ENCODE data around the gene SOST. TPM values are rescaled to one million over a fixed set of nuclear protein-coding genes. Genes with fewer than 3 reads are reported as not detected.

The SOST gene
- total RNA-seq, 4 donors from 2014 or later = 0.49 to 1.5 TPM; not detected in 2

DNA sequence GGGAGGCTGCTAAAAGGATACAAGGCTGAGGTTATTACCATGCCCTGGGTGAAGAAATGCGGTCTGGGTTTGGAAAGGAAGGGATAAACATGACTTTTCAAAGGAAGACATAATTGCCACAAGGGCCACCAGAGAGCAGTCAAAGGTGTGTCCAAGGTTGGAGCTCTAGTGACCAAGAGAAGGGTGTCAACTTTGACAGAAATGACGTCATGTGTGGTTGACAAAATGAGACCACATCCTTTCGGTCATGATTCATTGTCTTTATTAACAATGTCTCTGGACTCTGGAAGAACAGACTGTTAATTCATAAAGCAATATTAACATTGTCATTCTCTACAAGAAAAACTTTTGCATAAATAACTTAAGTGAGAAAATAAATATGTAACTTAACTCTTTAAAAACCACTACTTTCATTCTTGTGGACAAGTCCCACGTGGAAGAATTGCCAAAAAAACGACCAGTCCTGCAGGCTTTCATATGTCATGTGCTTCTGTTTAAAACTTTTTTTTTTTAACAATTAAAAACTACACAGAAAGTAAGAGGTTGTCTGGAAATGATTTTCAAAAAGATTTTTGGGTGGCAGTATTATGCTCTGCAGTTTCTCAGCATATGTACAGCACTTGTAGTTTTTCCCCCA lies 5.0 kb downstream of the SOST start:
- no peak for DNase-seq (ENCODE audit: low spot score in 2 of 2)
- TF ChIP-seq, protein P1, sequence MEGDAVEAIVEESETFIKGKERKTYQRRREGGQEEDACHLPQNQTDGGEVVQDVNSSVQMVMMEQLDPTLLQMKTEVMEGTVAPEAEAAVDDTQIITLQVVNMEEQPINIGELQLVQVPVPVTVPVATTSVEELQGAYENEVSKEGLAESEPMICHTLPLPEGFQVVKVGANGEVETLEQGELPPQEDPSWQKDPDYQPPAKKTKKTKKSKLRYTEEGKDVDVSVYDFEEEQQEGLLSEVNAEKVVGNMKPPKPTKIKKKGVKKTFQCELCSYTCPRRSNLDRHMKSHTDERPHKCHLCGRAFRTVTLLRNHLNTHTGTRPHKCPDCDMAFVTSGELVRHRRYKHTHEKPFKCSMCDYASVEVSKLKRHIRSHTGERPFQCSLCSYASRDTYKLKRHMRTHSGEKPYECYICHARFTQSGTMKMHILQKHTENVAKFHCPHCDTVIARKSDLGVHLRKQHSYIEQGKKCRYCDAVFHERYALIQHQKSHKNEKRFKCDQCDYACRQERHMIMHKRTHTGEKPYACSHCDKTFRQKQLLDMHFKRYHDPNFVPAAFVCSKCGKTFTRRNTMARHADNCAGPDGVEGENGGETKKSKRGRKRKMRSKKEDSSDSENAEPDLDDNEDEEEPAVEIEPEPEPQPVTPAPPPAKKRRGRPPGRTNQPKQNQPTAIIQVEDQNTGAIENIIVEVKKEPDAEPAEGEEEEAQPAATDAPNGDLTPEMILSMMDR (IDR thresholded peaks at IDR 0.05) = no peak
- TF ChIP-seq POLR2A (IDR thresholded peaks at IDR 0.05) = no peak
- 65 to 66% methylated on average over 5 of the region's 5 CpGs for WGBS, 2 donors
- H3K4me3 ChIP-seq (ENCODE audit: low read depth, poor library complexity, severe bottlenecking) = no peak overlapping the region
- intact Hi-C loops (cut with DNase I; ENCODE audit: low total_unique reads) = loop anchor here (10.0 kb wide), 1 partner anchor 179 kb away; no protein-coding TSS in a partner anchor

DNA sequence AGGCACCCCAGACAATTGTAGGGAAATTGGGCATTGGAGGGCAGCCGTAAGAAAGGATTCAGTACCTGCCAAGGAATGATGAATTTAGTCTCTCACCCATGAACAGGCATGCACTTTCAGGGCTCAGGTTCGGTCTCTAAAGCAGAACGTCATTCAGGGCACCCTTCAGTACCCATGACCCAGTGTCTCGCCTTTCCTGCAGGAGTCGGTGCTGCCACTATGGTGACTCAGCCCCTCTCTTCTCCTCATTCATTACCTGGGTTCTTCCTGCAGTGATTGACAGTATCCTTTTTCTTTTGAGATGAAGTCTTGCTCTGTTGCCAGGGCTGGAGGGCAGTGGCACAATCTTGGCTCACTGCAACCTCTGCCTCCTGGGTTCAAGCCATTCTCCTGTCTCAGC lies 8.4 kb downstream of the SOST start:
- WGBS, 2 donors = 36 to 44% methylated on average over 5 of the region's 5 CpGs
- TF ChIP-seq, protein P1 (IDR thresholded peaks at IDR 0.05) = no peak
- TF ChIP-seq POLR2A (IDR thresholded peaks at IDR 0.05) = no peak
- no peak for DNase-seq (ENCODE audit: low spot score in 2 of 2)
- intact Hi-C loops (cut with DNase I; ENCODE audit: low total_unique reads) = loop anchor here (10.0 kb wide), 1 partner anchor 175 kb away; no protein-coding TSS in a partner anchor
- H3K4me3 ChIP-seq (ENCODE audit: low read depth, poor library complexity, severe bottlenecking) = no peak overlapping the region

DNA sequence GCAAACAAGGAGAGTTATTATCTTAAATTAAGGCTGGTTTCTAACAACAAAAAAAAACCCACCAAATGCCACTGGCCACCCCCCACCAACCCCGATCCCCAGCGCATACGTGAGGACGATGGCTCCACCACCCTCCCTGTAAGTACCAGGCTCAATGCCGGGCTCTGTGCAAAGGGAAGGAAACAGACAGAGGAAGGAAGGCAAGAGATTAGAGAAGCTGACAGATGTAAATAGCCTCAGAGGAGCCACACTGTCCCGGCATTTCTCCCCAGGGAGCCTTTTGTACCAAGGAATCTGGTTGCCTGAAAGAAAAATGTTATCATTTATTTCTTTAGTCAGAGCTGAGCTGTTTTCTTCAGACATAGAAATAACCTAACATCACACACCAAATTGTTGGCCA lies 13.1 kb downstream of the SOST start:
- H3K4me3 ChIP-seq (ENCODE audit: low read depth, poor library complexity, severe bottlenecking) = no peak overlapping the region
- TF ChIP-seq, protein P1 (IDR thresholded peaks at IDR 0.05) = no peak
- no peak for TF ChIP-seq POLR2A (IDR thresholded peaks at IDR 0.05)
- DNase-seq (ENCODE audit: low spot score in 2 of 2) = no peak
- intact Hi-C loops (cut with DNase I; ENCODE audit: low total_unique reads) = no loop called here
- 37 to 56% methylated on average over 6 of the region's 6 CpGs for WGBS, 2 donors

DNA sequence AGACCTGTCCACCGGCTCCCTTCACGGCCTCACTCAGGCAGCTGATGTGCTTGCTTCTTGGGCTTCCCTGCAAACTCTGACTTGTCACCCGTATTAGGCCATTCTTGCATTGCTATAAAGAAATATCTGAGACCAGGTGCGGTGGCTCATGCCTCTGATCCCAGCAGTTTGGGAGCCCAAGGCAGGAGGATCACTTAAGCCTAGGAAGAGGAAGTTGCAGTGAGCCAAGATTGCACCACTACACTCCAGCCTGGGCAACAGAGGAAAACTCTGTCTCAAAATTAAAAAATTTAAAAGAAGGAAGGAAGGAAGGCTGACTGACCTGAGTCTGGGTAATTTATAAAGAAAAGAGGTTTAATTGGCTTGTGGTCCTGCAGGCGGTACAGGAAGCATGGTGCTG lies 17.0 kb downstream of the SOST start:
- no peak for TF ChIP-seq POLR2A (IDR thresholded peaks at IDR 0.05)
- TF ChIP-seq, protein P1 (IDR thresholded peaks at IDR 0.05) = no peak
- H3K4me3 ChIP-seq (ENCODE audit: low read depth, poor library complexity, severe bottlenecking) = no peak overlapping the region
- 75 to 94% methylated on average over 5 of the region's 5 CpGs for WGBS, 2 donors
- no peak for DNase-seq (ENCODE audit: low spot score in 2 of 2)
- intact Hi-C loops (cut with DNase I; ENCODE audit: low total_unique reads) = no loop called here

DNA sequence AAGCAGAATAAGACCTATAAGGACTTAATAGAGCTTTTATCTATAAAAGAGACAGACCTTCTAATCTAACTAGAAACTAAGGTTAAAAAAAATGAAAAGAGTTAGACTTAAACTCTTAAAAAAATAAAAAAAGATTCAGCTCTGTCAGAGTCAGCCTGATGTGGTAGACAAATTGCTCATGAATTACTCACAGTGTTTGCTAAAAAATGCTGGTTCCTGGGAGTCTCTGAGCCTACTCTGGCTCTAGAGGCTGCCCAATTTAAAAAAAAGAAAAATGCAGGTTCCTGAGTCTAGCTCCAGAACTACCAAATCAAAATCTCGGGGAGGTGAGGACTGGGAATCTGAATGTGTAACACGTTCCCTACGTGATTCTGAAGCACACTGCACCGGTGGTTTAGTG lies 18.1 kb downstream of the SOST start:
- H3K4me3 ChIP-seq (ENCODE audit: low read depth, poor library complexity, severe bottlenecking) = no peak overlapping the region
- intact Hi-C loops (cut with DNase I; ENCODE audit: low total_unique reads) = no loop called here
- 77 to 90% methylated on average over 4 of the region's 4 CpGs for WGBS, 2 donors
- TF ChIP-seq POLR2A (IDR thresholded peaks at IDR 0.05) = no peak
- TF ChIP-seq, protein P1 (IDR thresholded peaks at IDR 0.05) = no peak
- no peak for DNase-seq (ENCODE audit: low spot score in 2 of 2)

DNA sequence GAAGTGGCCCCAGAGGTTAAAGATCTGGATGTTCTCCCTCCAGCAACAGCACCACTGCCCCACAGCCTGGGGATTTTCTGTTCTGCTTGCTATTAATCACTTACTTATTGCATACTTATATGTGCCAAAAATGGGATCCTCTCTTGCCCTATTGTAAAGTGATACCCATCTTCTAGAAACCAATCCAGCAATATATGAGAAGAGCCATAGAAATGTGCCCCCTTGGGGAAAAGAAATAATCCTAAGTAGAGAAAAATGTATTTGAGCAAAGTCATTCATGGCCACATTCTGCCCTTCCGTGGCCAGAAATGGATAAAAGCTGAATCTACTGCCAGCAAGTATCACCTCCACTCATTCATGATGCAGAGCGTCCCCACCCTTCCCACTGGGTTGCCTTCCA lies 20.9 kb downstream of the SOST start:
- WGBS, 2 donors = 77 to 89% methylated on average over 2 of the region's 2 CpGs
- no peak for DNase-seq (ENCODE audit: low spot score in 2 of 2)
- intact Hi-C loops (cut with DNase I; ENCODE audit: low total_unique reads) = no loop called here
- TF ChIP-seq POLR2A (IDR thresholded peaks at IDR 0.05) = no peak
- TF ChIP-seq, protein P1 (IDR thresholded peaks at IDR 0.05) = no peak
- H3K4me3 ChIP-seq (ENCODE audit: low read depth, poor library complexity, severe bottlenecking) = no peak overlapping the region
